ENCODE measurements around the gene UGT1A6. TPM values are rescaled to one million over a fixed set of nuclear protein-coding genes. Genes with fewer than 3 reads are reported as not detected.

Gene UGT1A6
- total RNA-seq, 2 experiments from 2014 or later, result not detected

GRCh38 chr2:233761040-233761769 lies 68.5 kb downstream of the UGT1A6 start:
- Mint-ChIP-seq H3K27ac (no peak overlapping the region), H3K27me3 (ENCODE audit: low read depth) (peaks cover 16% of the 10 kb centered on the region), H3K36me3 (ENCODE audit: low read depth) (no peaks in the 10 kb centered on the region), H3K4me3 (no peak overlapping the region), H3K4me1 (ENCODE audit: low read depth) (no peaks in the 10 kb centered on the region), H3K9me3 (ENCODE audit: insufficient read depth) (no peaks in the 10 kb centered on the region)
- no peak for ATAC-seq
- ChIA-PET POLR2A (no interaction called here), CTCF (no interaction called here)
- DNase-seq, result no peak

GRCh38 chr2:233764264-233764663 lies 71.6 kb downstream of the UGT1A6 start:
- POLR2A ChIA-PET, result no interaction called here
- Mint-ChIP-seq H3K27me3 (ENCODE audit: low read depth) (peaks cover 21% of the 10 kb centered on the region), H3K27ac (no peak overlapping the region), H3K9me3 (ENCODE audit: insufficient read depth) (no peaks in the 10 kb centered on the region), H3K36me3 (ENCODE audit: low read depth) (no peaks in the 10 kb centered on the region), H3K4me3 (no peak overlapping the region), H3K4me1 (ENCODE audit: low read depth) (no peaks in the 10 kb centered on the region)
- no peak for ATAC-seq
- CTCF ChIA-PET, result no interaction called here
- DNase-seq, result no peak

GRCh38 chr2:233764761-233765160 lies 72.1 kb downstream of the UGT1A6 start:
- H3K27me3 Mint-ChIP-seq (ENCODE audit: low read depth), result peaks cover 21% of the 10 kb centered on the region
- no peaks in the 10 kb centered on the region for H3K36me3 Mint-ChIP-seq (ENCODE audit: low read depth)
- ChIA-PET CTCF (no interaction called here), POLR2A (no interaction called here)
- H3K9me3 Mint-ChIP-seq (ENCODE audit: insufficient read depth), result no peaks in the 10 kb centered on the region
- H3K27ac Mint-ChIP-seq, result no peak overlapping the region
- ATAC-seq, result no peak
- H3K4me1 Mint-ChIP-seq (ENCODE audit: low read depth), result no peaks in the 10 kb centered on the region
- no peak for DNase-seq
- no peak overlapping the region for H3K4me3 Mint-ChIP-seq

- H3K27me3 Mint-ChIP-seq (ENCODE audit: low read depth), result peaks cover 21% of the 10 kb centered on the region
- CTCF ChIA-PET, result no interaction called here
These were observed 73.7 kb downstream of the UGT1A6 start for GRCh38 chr2:233766416-233766815.

GRCh38 chr2:233768076-233768475 lies 75.4 kb downstream of the UGT1A6 start:
- peaks cover 19% of the 10 kb centered on the region for H3K27me3 Mint-ChIP-seq (ENCODE audit: low read depth)
- H3K4me3 Mint-ChIP-seq, result no peak overlapping the region
- no peaks in the 10 kb centered on the region for H3K36me3 Mint-ChIP-seq (ENCODE audit: low read depth)
- no peaks in the 10 kb centered on the region for H3K9me3 Mint-ChIP-seq (ENCODE audit: insufficient read depth)
- DNase-seq (no peak), ATAC-seq (no peak)
- H3K4me1 Mint-ChIP-seq (ENCODE audit: low read depth), result no peaks in the 10 kb centered on the region
- H3K27ac Mint-ChIP-seq, result no peak overlapping the region
- CTCF ChIA-PET, result no interaction called here
- POLR2A ChIA-PET, result no interaction called here

More at GRCh38 chr2:233766416-233766815, 73.7 kb downstream of the UGT1A6 start:
- Mint-ChIP-seq H3K4me1 (ENCODE audit: low read depth) (no peaks in the 10 kb centered on the region), H3K4me3 (no peak overlapping the region), H3K9me3 (ENCODE audit: insufficient read depth) (no peaks in the 10 kb centered on the region), H3K27ac (no peak overlapping the region), H3K36me3 (ENCODE audit: low read depth) (no peaks in the 10 kb centered on the region)
- DNase-seq (no peak), ATAC-seq (no peak)
- POLR2A ChIA-PET, result no interaction called here

GRCh38 chr2:233769260-233769659 lies 76.6 kb downstream of the UGT1A6 start:
- Mint-ChIP-seq H3K27me3 (ENCODE audit: low read depth) (peaks cover 9% of the 10 kb centered on the region), H3K4me3 (no peak overlapping the region), H3K27ac (no peak overlapping the region), H3K36me3 (ENCODE audit: low read depth) (no peaks in the 10 kb centered on the region), H3K4me1 (ENCODE audit: low read depth) (no peaks in the 10 kb centered on the region), H3K9me3 (ENCODE audit: insufficient read depth) (no peaks in the 10 kb centered on the region)
- DNase-seq, result no peak
- ATAC-seq, result no peak
- CTCF ChIA-PET, result no interaction called here
- POLR2A ChIA-PET, result no interaction called here

GRCh38 chr2:233772153-233772552 lies 79.5 kb downstream of the UGT1A6 start:
- Mint-ChIP-seq H3K9me3 (ENCODE audit: insufficient read depth) (no peaks in the 10 kb centered on the region), H3K27me3 (ENCODE audit: low read depth) (peaks cover 6% of the 10 kb centered on the region), H3K36me3 (ENCODE audit: low read depth) (no peaks in the 10 kb centered on the region), H3K27ac (no peak overlapping the region), H3K4me1 (ENCODE audit: low read depth) (no peaks in the 10 kb centered on the region), H3K4me3 (no peak overlapping the region)
- ATAC-seq (no peak), DNase-seq (no peak)
- CTCF ChIA-PET, result no interaction called here
- POLR2A ChIA-PET, result no interaction called here

- Mint-ChIP-seq H3K27ac (no peak overlapping the region), H3K4me1 (ENCODE audit: low read depth) (no peaks in the 10 kb centered on the region), H3K4me3 (no peak overlapping the region), H3K9me3 (ENCODE audit: insufficient read depth) (no peaks in the 10 kb centered on the region), H3K27me3 (ENCODE audit: low read depth) (peaks cover 4% of the 10 kb centered on the region), H3K36me3 (ENCODE audit: low read depth) (no peaks in the 10 kb centered on the region)
- no peak for DNase-seq
- ATAC-seq, result no peak
- CTCF ChIA-PET, result no interaction called here
- POLR2A ChIA-PET, result no interaction called here
These were observed 79.9 kb downstream of the UGT1A6 start for GRCh38 chr2:233772583-233772982.

GRCh38 chr2:233773854-233774253 lies 81.2 kb downstream of the UGT1A6 start:
- H3K27me3 Mint-ChIP-seq (ENCODE audit: low read depth), result peaks cover under 1% of the 10 kb centered on the region
- no peaks in the 10 kb centered on the region for H3K9me3 Mint-ChIP-seq (ENCODE audit: insufficient read depth)
- ChIA-PET POLR2A (no interaction called here), CTCF (no interaction called here)
- no peak overlapping the region for H3K27ac Mint-ChIP-seq
- no peak overlapping the region for H3K4me3 Mint-ChIP-seq
- no peak for ATAC-seq
- DNase-seq, result no peak
- H3K4me1 Mint-ChIP-seq (ENCODE audit: low read depth), result no peaks in the 10 kb centered on the region
- no peaks in the 10 kb centered on the region for H3K36me3 Mint-ChIP-seq (ENCODE audit: low read depth)

GRCh38 chr2:233775414-233775813 lies 82.7 kb downstream of the UGT1A6 start:
- Mint-ChIP-seq H3K4me3 (no peak overlapping the region), H3K9me3 (ENCODE audit: insufficient read depth) (no peaks in the 10 kb centered on the region), H3K27me3 (ENCODE audit: low read depth) (peaks cover 2% of the 10 kb centered on the region), H3K27ac (no peak overlapping the region), H3K36me3 (ENCODE audit: low read depth) (no peaks in the 10 kb centered on the region), H3K4me1 (ENCODE audit: low read depth) (no peaks in the 10 kb centered on the region)
- ChIA-PET CTCF (no interaction called here), POLR2A (no interaction called here)
- ATAC-seq (no peak), DNase-seq (no peak)

- CTCF ChIA-PET, result no interaction called here
- H3K27ac Mint-ChIP-seq, result no peak within 1 kb of the TSS
These were observed 85.3 kb downstream of the UGT1A6 start, which contains the start of gene MROH2A for GRCh38 chr2:233778030-233778429. Gene MROH2A (plus strand): TSS chr2:233778330. CDS start chr2:233779359, 1,029 bp downstream.

GRCh38 chr2:233779722-233780121 lies 87.0 kb downstream of the UGT1A6 start:
- no peaks in the 10 kb centered on the region for H3K9me3 Mint-ChIP-seq (ENCODE audit: insufficient read depth)
- H3K27me3 Mint-ChIP-seq (ENCODE audit: low read depth), result peaks cover 19% of the 10 kb centered on the region
- no peak overlapping the region for H3K4me3 Mint-ChIP-seq
- no peaks in the 10 kb centered on the region for H3K4me1 Mint-ChIP-seq (ENCODE audit: low read depth)
- no peak for ATAC-seq
- H3K36me3 Mint-ChIP-seq (ENCODE audit: low read depth), result no peaks in the 10 kb centered on the region
- no peak for DNase-seq
- no peak overlapping the region for H3K27ac Mint-ChIP-seq
- ChIA-PET POLR2A (no interaction called here), CTCF (no interaction called here)

More at GRCh38 chr2:233778030-233778429, 85.3 kb downstream of the UGT1A6 start, which contains the start of gene MROH2A:
- Mint-ChIP-seq H3K27me3 (ENCODE audit: low read depth) (peaks cover 17% of the 10 kb centered on the region), H3K36me3 (ENCODE audit: low read depth) (no peaks in the 10 kb centered on the region), H3K4me1 (ENCODE audit: low read depth) (no peaks in the 10 kb centered on the region), H3K4me3 (no peak within 1 kb of the TSS), H3K9me3 (ENCODE audit: insufficient read depth) (no peaks in the 10 kb centered on the region)
- POLR2A ChIA-PET, result interaction anchor here (0.7 kb wide), 1 partner anchor 63 kb away, joined by 3 read pairs; no protein-coding TSS in a partner anchor
- ATAC-seq (no peak), DNase-seq (no peak)

GRCh38 chr2:233780771-233781170 lies 88.1 kb downstream of the UGT1A6 start:
- peaks cover 19% of the 10 kb centered on the region for H3K27me3 Mint-ChIP-seq (ENCODE audit: low read depth)
- ATAC-seq (no peak), DNase-seq (no peak)
- no peak overlapping the region for H3K4me3 Mint-ChIP-seq
- H3K36me3 Mint-ChIP-seq (ENCODE audit: low read depth), result no peaks in the 10 kb centered on the region
- POLR2A ChIA-PET, result no interaction called here
- H3K27ac Mint-ChIP-seq, result no peak overlapping the region
- no peaks in the 10 kb centered on the region for H3K9me3 Mint-ChIP-seq (ENCODE audit: insufficient read depth)
- no peaks in the 10 kb centered on the region for H3K4me1 Mint-ChIP-seq (ENCODE audit: low read depth)
- CTCF ChIA-PET, result no interaction called here

Measured in activated CD8-positive, alpha-beta T cell treated with anti-CD3 and anti-CD28 coated beads, Interleukin-2, amount 10 ng/mL, durations not matched to agents 7 days and 5 days (primary cell).